A549 treated with DMSO at 1 μM for 4 hours (cell line): ENCODE measurements around the gene IQGAP1. TPM values are rescaled to one million over a fixed set of nuclear protein-coding genes. Genes with fewer than 3 reads are reported as not detected.

ENCODE experiments used
- total RNA-seq: library from RNA; stranded (reverse); fragments of 200-300 nt; extraction: Qiagen RNA extraction; gene quantifications from 5 replicates; pipeline ENCODE4 v1.2.3, GENCODE V29; 2022; ENCODE audit warnings: low read depth

IQGAP1 gene
- total RNA-seq, result 118 to 163 TPM (median 136 TPM) in 5 replicates

GRCh38 chr15:90387534-90388461 is at the start of gene IQGAP1:
IQGAP1 (plus strand) TSS chr15:90388242; CDS start chr15:90388342, 100 bp downstream.

GRCh38 chr15:90352107-90352893 is 35.7 kb upstream of the IQGAP1 start, which contains the start of gene ZNF774:
ZNF774 (plus strand) TSS chr15:90352284; CDS start chr15:90354661, 2,377 bp downstream.

GRCh38 chr15:90529371-90530249 is 141.6 kb downstream of the IQGAP1 start, which contains the start of gene CRTC3:
CRTC3 (plus strand) TSS chr15:90529923; CDS start chr15:90530072, 149 bp downstream.

Other genes with a start within 250 kb of the IQGAP1 start
- gene SEMA4B, start 186.9 kb upstream of the IQGAP1 start, total RNA-seq, result 133 to 160 TPM (median 155 TPM) in 5 replicates
- gene CIB1, start 154.3 kb upstream of the IQGAP1 start, total RNA-seq, result 218 to 245 TPM (median 228 TPM) in 5 replicates
- gene GDPGP1, start 154.0 kb upstream of the IQGAP1 start, total RNA-seq, result 6.1 to 6.9 TPM (median 6.6 TPM) in 5 replicates
- gene TTLL13, start 138.7 kb upstream of the IQGAP1 start, total RNA-seq, result 0.14 to 0.16 TPM (median 0.15 TPM) in 4 of 5 replicates, not detected in the other
- gene NGRN, start 122.6 kb upstream of the IQGAP1 start, total RNA-seq, result 102 to 122 TPM (median 119 TPM) in 5 replicates
- gene ZNF774, start 36.0 kb upstream of the IQGAP1 start, total RNA-seq, result 0.83 to 1.4 TPM (median 1.0 TPM) in 5 replicates
- 22.3 to 26.2 TPM (median 26.0 TPM) in 5 replicates for gene CRTC3, start 141.7 kb downstream of the IQGAP1 start, total RNA-seq